Ascending aorta (tissue), 2 donors: ENCODE results near the gene IDUA. TPM values are rescaled to one million over a fixed set of nuclear protein-coding genes. Genes with fewer than 3 reads are reported as not detected.

Experiments used
- DNase-seq, 2 donors: peaks; one replicate each; pipeline ENCODE4 v3.0.0-alpha.2; 2019; ENCODE audit warnings: low spot score in 2 of 2
- H3K27ac ChIP-seq, 2 donors: fragments of 200-600 bp; sonication (generic); one replicate each; pipeline ENCODE4 v1.5.1; 2016 to 2017; ENCODE audit warnings: mild to moderate bottlenecking in 1 of 2
- H3K27me3 ChIP-seq: fragments of 200-600 bp; sonication (generic); one replicate; pipeline ENCODE4 v1.5.1; 2017
- H3K36me3 ChIP-seq, 2 donors: fragments of 200-600 bp; sonication (generic); one replicate each; pipeline ENCODE4 v1.5.1; 2016
- H3K4me1 ChIP-seq, 2 donors: fragments of 200-600 bp; sonication (generic); one replicate each; pipeline ENCODE4 v1.5.1; 2016 to 2017; ENCODE audit warnings: mild to moderate bottlenecking in 1 of 2
- H3K4me3 ChIP-seq, 2 donors: fragments of 200-600 bp; sonication (generic); one replicate each; pipeline ENCODE4 v1.5.1; 2016 to 2017; ENCODE audit warnings: mild to moderate bottlenecking in 1 of 2
- H3K9me3 ChIP-seq, 2 donors: fragments of 200-600 bp; sonication (generic); one replicate each; pipeline ENCODE4 v1.5.1; 2016
- intact Hi-C: fragments of 100-400 bp; cut with DNase I; formaldehyde crosslinking; loops from one replicate; pipeline ENCODE4 v1.15.1; 2023
- total RNA-seq: library from RNA; depleted of rRNA; stranded (reverse); fragments of >200 nt; gene quantifications from one replicate; pipeline ENCODE4 v1.1.0, GENCODE V29; 2016
- TF ChIP-seq, protein P1 (sequence below), 3 experiments: fragments of 200-600 bp in 2 of 3; fragments of 450-650 bp in 1 of 3; sonication (generic) in 2 of 3; IDR thresholded peaks; one replicate each; pipeline ENCODE4 v1.5.1; 2016 to 2019; ENCODE audit warnings: antibody characterized with exemption in 3 of 3, mild to moderate bottlenecking in 1 of 3, moderate library complexity in 1 of 3

IDUA gene
- total RNA-seq, 1 donor from 2014 or later, result 118 TPM

DNA sequence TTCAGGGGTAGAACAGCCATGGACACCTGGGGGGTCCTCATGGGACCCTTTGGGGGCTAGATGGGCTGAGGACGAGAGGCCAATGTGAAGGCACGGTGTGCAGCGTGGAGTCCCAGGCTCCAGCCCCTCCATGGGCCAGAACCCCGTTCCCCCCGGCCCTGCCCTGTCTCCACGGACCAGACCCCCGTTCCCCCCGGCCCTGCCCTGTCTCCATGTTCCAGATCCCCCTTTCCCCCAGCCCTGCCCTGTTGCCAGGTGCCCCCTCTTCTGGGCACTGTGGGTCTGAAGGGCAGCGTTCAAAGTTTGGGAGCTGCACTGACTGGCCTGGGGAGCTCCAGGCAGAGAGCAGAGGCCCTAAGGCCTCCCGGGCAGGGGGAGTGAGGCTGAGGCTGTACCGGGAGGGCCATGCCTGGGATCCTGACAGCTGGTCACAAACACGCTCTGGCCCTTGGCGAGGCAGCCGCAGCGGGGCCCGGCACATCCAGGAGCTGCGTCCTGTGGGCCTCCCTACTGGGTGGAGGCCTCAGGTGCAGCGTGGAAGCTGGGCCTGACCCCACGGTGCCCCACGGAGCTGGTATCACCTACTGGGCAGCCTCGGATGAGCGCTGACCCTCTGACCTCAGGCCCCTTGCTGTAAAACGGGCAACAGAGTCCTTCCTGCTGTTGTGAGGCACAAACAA lies 22.4 kb upstream of the IDUA start:
- Histone ChIP-seq H3K27me3 (no peaks in the 10 kb centered on the region), H3K36me3 (peaks cover 30 to 56% of the 10 kb centered on the region in 2 donors), H3K4me1 (no peaks in the 10 kb centered on the region), H3K27ac (no peak overlapping the region), H3K9me3 (no peaks in the 10 kb centered on the region), H3K4me3 (no peak overlapping the region)
- no peak for DNase-seq
- intact Hi-C loops, result no loop called here
- TF ChIP-seq, protein P1, sequence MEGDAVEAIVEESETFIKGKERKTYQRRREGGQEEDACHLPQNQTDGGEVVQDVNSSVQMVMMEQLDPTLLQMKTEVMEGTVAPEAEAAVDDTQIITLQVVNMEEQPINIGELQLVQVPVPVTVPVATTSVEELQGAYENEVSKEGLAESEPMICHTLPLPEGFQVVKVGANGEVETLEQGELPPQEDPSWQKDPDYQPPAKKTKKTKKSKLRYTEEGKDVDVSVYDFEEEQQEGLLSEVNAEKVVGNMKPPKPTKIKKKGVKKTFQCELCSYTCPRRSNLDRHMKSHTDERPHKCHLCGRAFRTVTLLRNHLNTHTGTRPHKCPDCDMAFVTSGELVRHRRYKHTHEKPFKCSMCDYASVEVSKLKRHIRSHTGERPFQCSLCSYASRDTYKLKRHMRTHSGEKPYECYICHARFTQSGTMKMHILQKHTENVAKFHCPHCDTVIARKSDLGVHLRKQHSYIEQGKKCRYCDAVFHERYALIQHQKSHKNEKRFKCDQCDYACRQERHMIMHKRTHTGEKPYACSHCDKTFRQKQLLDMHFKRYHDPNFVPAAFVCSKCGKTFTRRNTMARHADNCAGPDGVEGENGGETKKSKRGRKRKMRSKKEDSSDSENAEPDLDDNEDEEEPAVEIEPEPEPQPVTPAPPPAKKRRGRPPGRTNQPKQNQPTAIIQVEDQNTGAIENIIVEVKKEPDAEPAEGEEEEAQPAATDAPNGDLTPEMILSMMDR (IDR thresholded peaks at IDR 0.05), result no peak

DNA sequence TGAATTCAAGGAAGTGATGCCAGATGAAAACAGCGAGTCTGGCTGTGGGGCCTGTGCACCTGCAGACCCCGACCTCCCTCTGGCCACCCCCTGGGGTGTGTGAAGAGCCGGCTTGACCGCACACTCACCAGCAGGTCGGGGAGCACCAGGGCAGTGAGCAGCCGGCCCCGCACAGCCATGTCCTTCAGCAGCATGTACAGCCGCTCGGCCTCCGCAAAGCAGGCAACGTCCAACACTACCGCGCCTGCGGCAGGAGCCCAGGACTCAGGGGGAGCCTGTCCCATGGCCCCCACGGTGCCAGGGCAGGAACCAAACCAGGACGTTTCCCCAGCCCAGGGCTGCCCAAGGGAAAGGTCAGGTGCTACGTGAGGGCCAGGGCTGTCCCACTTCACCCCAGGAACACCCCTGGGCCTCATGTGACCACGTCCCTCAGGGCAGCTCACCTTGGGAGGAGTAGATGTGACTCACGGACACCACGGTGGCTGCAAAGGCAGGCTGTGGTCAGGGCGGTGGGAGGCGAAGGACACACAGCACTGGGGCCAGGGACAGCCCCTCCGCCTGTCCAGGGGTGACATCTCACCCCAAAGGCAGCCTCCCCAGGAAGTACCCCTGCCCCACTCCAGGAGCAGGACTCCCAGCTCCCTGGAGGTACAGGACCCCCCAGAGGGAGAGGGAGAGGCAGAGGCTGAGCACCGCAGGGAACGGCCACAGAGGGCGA lies 21.6 kb upstream of the IDUA start:
- H3K4me3 ChIP-seq, result no peak overlapping the region
- H3K4me1 ChIP-seq, result no peaks in the 10 kb centered on the region
- no peaks in the 10 kb centered on the region for H3K27me3 ChIP-seq
- intact Hi-C loops, result no loop called here
- peaks cover 30 to 53% of the 10 kb centered on the region in 2 donors for H3K36me3 ChIP-seq
- no peak overlapping the region for H3K27ac ChIP-seq
- H3K9me3 ChIP-seq, result no peaks in the 10 kb centered on the region
- DNase-seq, result no peak
- TF ChIP-seq, protein P1 (IDR thresholded peaks at IDR 0.05), result no peak

DNA sequence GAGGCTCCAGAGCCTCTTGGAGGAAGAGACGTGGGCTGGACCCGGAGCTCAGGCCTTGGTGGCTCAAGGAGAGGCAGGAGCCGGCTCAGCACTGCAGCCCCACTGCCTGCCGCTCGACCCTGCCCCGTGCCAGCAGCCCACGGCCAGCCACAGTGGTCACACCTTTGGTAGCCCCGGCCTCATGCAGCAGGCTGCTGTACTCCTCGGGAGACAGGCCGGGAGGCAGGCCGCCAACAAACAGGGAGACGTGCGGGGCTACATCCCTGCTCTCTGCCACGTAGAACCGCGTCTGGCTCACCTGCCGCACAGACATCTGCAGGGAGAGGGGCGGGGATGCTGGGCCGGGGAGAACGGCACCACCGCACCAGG lies 21.1 kb upstream of the IDUA start:
- Histone ChIP-seq H3K36me3 (peaks cover 28 to 48% of the 10 kb centered on the region in 2 donors), H3K27me3 (no peaks in the 10 kb centered on the region), H3K27ac (no peak overlapping the region), H3K4me3 (no peak overlapping the region), H3K4me1 (no peaks in the 10 kb centered on the region), H3K9me3 (no peaks in the 10 kb centered on the region)
- intact Hi-C loops, result no loop called here
- DNase-seq, result no peak
- TF ChIP-seq, protein P1 (IDR thresholded peaks at IDR 0.05), result no peak

DNA sequence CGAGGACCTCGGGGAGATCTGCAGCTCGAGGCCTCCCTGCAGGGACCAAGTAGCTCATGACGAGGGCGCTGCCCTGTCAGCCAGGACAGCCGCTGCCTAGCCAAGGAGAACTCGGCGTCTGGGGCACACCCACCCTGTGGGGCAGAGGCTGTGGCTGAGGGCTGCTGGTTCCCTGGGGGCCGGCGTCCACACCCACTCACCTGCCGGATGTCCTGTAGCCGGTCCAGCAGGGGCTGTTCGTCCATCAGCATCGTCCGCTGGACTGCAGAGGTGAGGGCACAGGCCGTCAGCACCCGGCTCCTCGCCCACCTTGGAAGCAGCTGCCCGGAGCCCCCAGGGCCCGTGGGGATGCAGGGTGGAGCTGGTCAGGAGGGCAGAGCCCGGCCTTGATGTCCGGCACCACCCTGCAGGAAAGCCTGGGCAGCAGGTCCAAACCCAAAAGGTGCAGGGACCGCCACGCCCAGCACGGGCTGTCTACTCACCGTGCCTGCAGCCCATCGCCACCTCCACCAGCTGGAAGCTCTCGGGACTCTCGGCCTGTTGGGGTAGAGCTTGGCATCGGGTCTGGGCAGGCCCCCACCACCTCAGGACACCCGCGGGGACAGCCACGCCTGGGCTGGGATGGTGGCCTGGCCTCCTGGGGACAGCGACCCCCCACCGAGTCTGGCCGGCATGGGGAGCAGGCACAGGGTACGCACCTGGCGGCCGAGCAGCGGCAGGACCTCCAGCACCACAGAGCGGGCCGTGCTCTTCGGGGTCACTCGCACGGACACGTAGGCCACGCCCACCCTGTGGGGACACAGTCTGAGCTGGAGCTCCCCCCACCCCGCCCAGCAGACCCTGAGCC lies 20.4 kb upstream of the IDUA start:
- TF ChIP-seq, protein P1 (IDR thresholded peaks at IDR 0.05), result no peak
- Histone ChIP-seq H3K27me3 (no peaks in the 10 kb centered on the region), H3K36me3 (peaks cover 22 to 44% of the 10 kb centered on the region in 2 donors), H3K4me1 (peaks cover 0 to under 1% of the 10 kb centered on the region in 2 donors), H3K27ac (no peak overlapping the region), H3K9me3 (no peaks in the 10 kb centered on the region), H3K4me3 (no peak overlapping the region)
- no peak for DNase-seq
- intact Hi-C loops, result no loop called here

DNA sequence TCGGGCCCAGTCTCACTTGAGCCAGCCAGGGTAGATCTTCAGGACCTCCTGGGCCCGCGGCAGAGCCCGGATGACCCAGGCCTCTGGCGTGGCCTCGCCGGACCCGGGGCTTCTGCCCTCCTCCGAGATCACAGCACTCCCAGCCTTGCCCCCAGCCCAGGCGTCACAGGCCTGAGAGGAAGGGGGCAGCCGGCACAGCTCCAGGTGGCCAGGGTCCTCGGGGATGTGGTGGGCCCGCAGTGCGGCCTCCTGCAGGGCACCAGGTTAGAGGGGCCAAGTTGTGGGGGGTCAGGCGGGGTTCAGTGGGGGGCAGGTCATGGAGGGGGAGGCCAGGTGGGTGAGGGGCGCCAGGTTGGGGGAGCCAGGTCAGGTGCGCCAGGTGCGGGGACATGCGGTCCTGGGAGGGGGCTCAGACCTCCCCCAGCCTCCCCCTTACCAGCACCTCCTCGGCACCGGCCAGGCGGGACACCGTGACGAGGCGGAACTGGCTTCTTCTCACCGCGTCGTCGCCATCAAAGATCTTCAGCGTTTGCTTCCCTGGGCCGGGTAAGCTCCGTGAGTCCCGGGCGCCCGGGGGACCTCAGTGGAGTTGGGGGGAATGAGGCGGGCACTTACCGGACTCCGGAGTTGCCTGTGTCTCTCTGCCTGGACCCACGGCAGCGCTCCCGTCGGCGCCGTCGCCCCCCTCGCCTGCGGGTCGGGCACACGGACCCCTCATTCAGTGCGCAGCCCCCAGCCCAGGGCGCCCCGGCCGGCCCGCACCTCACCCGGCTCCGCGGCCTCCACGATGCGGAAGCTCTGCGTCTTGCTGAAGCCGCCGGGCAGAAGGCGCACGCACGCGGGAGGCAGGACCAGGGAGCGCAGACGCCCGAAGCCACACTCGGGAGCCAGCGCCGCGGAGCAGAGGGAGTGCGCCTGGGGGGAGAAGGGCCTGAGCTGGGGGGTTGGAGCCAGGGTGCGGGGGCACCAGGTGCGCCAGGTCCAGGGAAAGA lies 19.4 kb upstream of the IDUA start:
- no peak overlapping the region for H3K4me3 ChIP-seq

More for the DNA sequence above, 19.4 kb upstream of the IDUA start:
- TF ChIP-seq, protein P1 (IDR thresholded peaks at IDR 0.05), result no peak
- H3K4me1 ChIP-seq, result peaks cover 8 to 10% of the 10 kb centered on the region in 2 donors
- H3K9me3 ChIP-seq, result no peaks in the 10 kb centered on the region
- no peak overlapping the region for H3K27ac ChIP-seq
- DNase-seq, result peak in 1 of 2 donors; percentile 62
- H3K36me3 ChIP-seq, result peaks cover 14 to 35% of the 10 kb centered on the region in 2 donors
- intact Hi-C loops, result no loop called here
- no peaks in the 10 kb centered on the region for H3K27me3 ChIP-seq
